GM21526 (cell line): ENCODE measurements around the gene GPR132.

Experiments used
- ATAC-seq: cut with Tn5 transposase; IDR thresholded peaks from one replicate; pipeline ENCODE4 v1.9.1; 2021; ENCODE audit warnings: moderate library complexity; ENCODE audit not compliant: unreplicated experiment, low FRiP score

GPR132 gene

DNA sequence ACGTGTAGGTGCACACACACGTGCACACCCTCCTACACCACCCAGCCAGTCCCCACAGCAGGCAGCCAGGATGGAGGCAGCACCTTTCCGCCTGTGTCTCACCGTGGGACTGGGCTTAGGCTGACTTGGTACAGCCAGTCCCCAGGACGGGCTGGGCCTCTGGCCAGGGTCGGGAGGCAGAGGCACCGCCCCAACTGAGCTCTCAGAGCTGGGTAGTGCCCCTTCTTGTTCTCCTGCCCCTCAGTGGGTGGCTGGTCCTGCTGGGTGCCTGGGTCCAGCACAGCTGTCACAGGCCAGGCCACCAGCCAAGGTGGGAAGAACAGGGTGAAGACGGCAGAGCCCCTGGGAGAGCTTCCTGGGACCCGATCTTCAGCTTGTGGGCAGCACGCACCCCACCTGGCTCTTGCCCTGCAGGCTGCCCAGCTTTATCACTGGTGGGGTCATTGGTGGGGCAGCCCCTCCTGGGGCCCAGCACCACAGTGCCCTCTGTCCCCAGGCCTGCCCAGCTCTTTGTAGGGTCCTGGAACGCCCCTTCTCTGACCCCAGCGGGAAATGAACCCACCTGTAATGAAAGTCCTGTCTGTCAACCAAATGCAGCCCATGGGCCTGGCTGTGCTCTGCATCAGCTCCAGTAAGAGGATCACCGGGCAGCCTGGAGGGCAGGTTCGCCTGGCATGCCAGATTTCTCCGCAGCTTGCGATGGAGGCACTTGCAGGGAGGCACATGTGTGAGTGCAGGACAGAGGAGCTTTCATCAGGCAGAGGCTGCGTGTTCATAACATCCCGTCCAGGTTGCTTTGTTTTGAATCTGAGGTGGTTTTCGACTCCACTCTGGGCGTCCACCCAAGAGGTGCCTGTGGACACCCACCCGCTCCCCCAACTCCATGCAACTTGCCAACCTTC lies 59.0 kb downstream of the GPR132 start:
- no peak for ATAC-seq

- ATAC-seq = no peak
Measured at GRCh38 chr14:105005329-105005928, 59.8 kb downstream of the GPR132 start.
